Astrocyte of the spinal cord (primary cell): ENCODE results near the gene DSCAM.

ENCODE experiments used
- DNase-seq: peaks from one replicate; pipeline ENCODE4 v3.0.0; 2011; ENCODE audit warnings: low read depth, low spot score
- H3K4me3 ChIP-seq: 2 replicates; pipeline ENCODE4 v1.5.1; 2011; ENCODE audit warnings: low read depth, mild to moderate bottlenecking, low read length, moderate library complexity
- in situ Hi-C: cut with HindIII; loops from 2 replicates; pipeline ENCODE4 v1.10.0; 2017; ENCODE audit warnings: low sequenced_read_pairs
- TF ChIP-seq, protein P1 (sequence below): IDR thresholded peaks from 2 replicates; pipeline ENCODE4 v1.5.1; 2012; ENCODE audit warnings: low read depth, mild to moderate bottlenecking, low read length, inconsistent platforms

The DSCAM gene

DNA sequence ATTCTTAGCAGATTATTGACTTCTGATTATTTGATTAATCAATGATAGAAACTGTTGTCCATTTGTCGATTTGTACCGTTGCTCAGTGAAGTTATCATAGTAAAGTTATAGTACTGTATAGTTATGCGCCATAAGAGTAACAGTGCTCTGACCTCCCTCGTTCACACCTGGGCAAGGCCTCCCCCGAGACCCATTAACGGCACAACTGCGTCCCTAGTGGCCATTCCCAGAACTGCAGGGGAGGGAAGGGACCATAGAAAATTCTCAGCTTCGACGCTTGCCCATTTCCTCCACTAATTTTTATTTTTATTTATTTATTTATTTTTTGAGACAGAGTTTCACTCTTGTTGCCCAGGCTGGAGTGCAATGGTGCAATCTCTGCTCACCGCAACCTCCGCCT, 334.4 kb downstream of the DSCAM start:
- H3K4me3 ChIP-seq: no peak overlapping the region
- no peak for DNase-seq
- TF ChIP-seq, protein P1, sequence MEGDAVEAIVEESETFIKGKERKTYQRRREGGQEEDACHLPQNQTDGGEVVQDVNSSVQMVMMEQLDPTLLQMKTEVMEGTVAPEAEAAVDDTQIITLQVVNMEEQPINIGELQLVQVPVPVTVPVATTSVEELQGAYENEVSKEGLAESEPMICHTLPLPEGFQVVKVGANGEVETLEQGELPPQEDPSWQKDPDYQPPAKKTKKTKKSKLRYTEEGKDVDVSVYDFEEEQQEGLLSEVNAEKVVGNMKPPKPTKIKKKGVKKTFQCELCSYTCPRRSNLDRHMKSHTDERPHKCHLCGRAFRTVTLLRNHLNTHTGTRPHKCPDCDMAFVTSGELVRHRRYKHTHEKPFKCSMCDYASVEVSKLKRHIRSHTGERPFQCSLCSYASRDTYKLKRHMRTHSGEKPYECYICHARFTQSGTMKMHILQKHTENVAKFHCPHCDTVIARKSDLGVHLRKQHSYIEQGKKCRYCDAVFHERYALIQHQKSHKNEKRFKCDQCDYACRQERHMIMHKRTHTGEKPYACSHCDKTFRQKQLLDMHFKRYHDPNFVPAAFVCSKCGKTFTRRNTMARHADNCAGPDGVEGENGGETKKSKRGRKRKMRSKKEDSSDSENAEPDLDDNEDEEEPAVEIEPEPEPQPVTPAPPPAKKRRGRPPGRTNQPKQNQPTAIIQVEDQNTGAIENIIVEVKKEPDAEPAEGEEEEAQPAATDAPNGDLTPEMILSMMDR: peak; percentile 54
- in situ Hi-C loops: no loop called here

DNA sequence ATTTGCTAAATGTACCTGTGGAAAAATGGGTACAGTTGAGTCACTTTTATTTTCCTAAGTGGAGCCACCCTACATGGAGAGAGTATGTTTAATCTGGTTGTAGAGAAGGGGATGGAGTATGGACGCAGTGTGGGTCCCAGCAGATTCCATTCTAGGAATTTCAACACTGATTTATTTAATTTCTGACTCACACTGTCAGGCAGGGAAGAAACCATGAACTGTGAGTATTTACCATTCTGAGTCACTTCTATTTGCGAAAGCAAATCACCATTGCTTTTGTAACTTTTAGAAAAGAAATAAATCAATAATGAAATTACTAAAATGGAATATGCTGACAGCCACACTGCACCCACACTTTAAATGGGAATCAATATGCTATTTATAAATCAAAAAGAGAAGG, 339.0 kb downstream of the DSCAM start:
- DNase-seq: peak; percentile 53
- no peak overlapping the region for H3K4me3 ChIP-seq
- TF ChIP-seq, protein P1: no peak
- in situ Hi-C loops: no loop called here

DNA sequence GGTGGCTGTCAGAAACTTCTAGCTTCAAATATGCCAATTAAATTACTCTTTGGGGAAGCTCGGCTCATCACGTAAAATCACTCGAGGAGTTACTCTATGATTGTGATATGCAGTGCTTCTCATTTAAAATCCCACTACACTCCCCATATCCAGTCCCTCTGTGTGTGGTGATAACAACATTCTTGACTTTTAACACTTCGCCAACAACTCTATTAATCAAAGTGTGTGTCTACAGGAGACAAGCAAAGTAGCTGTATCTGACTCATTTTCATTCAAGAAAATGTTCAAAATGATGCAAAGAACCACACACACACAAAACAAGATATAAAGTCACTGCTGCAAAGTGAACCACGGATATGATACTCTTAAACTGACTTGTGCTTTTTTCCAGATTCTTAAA, 341.3 kb downstream of the DSCAM start:
- DNase-seq: no peak
- in situ Hi-C loops: no loop called here
- TF ChIP-seq, protein P1: no peak
- H3K4me3 ChIP-seq: no peak overlapping the region

DNA sequence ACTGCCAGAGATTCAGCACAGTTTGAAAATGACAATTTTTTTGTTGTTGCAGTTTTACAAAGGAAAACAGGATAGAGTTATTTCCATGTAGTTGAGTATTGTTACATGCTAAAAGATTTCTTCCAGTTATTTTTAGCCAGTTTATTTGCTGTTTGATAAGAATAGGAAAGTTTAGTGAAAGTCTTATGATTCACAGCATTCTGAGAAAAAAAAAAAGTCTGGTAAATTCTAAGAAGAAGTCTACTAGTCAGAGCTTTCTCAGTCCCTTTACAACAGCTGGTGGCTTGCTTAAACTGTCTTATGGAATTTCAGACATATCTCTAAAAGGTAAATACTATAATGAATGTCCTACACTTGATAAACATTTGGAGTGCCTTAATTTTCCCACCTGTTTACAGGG, 341.7 kb downstream of the DSCAM start:
- TF ChIP-seq, protein P1: no peak
- H3K4me3 ChIP-seq: no peak overlapping the region
- no peak for DNase-seq
- in situ Hi-C loops: no loop called here

DNA sequence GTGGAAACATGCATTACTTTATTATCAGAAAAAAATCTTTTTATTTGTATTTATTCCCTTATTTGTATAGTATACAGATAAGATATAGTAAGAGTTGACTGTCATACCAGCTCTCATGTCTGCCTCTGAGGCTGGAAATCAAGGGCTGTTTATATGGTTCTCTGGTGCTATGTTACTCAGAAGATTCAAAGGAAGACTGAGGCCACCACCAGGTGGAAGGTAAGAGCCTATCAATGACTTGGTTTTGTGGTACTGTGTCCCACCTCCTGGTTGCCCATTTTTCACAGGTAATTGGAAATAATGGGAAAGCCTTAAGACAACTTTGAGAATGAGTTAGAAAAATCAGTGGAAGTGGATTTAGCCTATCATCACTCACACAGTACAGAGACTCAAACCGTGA, 342.1 kb downstream of the DSCAM start:
- TF ChIP-seq, protein P1: no peak
- no peak overlapping the region for H3K4me3 ChIP-seq
- in situ Hi-C loops: no loop called here
- no peak for DNase-seq

DNA sequence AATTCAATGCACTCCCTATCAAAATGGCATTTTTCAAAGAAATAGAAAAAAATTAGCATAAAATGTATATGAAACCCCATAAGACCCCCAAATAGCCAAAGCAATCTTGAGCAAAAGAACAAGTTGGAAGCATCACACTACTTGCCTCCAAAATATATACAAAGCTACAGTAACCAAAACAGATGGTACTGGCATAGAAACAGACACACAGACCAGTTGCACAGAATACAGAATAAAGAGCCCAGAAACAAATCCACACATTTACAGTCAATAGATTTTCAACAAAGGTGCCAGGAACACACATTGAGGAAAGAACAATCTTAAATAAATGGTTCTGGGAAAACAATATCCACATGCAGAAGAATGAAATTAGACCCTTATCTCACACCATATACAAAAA, 350.8 kb downstream of the DSCAM start:
- no peak for DNase-seq

DNA sequence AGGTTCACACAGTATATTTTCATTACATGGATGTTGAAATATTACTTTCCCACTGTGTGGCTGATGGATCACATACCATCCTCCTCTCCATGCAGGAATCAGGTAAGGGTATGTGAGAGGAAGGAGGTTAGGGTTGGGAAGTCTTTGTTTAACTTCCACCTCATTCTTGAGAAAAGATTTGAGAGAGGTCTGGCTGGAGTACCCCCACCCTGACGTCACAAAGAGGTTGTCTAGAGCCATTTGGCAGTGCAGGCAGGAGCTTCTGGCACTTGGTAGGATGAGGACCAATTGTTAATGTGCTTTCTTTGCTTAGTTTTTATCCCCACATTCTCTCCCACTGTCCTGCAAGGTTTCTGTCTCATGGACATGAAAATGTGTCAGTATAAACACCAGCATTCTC, 356.6 kb downstream of the DSCAM start:
- in situ Hi-C loops: no loop called here
- DNase-seq: no peak
- TF ChIP-seq, protein P1: no peak
- no peak overlapping the region for H3K4me3 ChIP-seq

More for the DNA sequence above, 350.8 kb downstream of the DSCAM start:
- in situ Hi-C loops: no loop called here
- H3K4me3 ChIP-seq: no peak overlapping the region
- TF ChIP-seq, protein P1: no peak
